Sciatic nerve (tissue), 2 donors: Measurements from ENCODE around the gene NCMAP. TPM values are rescaled to one million over a fixed set of nuclear protein-coding genes. Genes with fewer than 3 reads are reported as not detected.
"Not testable (repeated sequence)": the region's sequence is repeated elsewhere in the genome, so short reads cannot be mapped to it uniquely, and the experiment has no call there.

Experiments used
- ATAC-seq: fragments of 200-7000 bp; cut with Tn5 transposase; one replicate; pipeline ENCODE4 v1.9.1; 2020; ENCODE audit warnings: mild to moderate bottlenecking, moderate library complexity
- DNase-seq: peaks from one replicate; pipeline ENCODE4 v3.0.0-alpha.2; 2020; ENCODE audit warnings: low spot score
- intact Hi-C: fragments of 100-400 bp; cut with DNase I; formaldehyde crosslinking; loops from one replicate; pipeline ENCODE4 v1.14.2; 2022
- total RNA-seq: library from RNA; stranded (reverse); fragmentation: NEBNext Ultra II Directional; extraction: Animal tissue kit (Norgen Biotek cat#: 25700); gene quantifications from one replicate; pipeline ENCODE4 v1.2.1, GENCODE V29; 2021
- donor health status: DM: no; HTN: no; CAD: no.
- donor health status: DM: no; HTN: no; CAD: no.

Gene NCMAP
- 226 TPM for total RNA-seq

- ATAC-seq (no peak), DNase-seq (peak; percentile 63)
- intact Hi-C loops: no loop called here
Measured at GRCh38 chr1:24555591-24556413, at the start of gene NCMAP. TSS of gene NCMAP (plus strand) at chr1:24556087. CDS start at chr1:24595431, 39,344 bp downstream.

DNA sequence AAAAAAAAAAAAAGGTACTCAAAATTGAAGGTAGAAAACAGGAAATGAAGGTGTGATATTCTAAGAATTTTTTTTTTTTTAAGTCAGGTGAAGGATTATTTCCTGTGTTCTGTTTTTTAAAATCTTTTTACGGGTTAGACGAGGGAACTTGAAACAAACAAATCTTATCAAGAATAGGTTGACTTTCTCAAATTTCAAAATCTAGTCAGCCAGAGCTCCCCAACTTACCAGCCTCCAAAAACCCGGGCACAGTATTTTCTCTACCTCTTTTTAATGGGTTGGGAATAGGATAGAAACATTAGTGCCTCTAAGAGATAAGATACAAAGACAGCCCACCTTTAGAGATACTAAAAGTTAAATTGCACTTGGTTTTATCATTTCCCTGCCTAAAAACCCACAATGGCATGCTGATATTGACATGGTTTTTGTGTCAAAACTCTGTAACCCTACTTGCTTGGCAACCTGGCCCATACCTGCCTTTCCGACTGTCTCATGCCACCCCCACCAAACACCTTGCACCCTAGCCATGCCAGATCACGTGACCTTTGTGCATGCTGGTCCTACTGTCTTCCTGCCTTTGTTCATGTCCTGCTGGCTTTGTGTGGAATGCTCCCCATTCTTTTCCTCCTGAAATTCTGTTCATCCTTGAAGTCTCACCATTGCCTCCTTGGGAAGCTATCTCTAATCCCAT, 49.1 kb upstream of the NCMAP start:
- DNase-seq (no peak), ATAC-seq (no peak)
- intact Hi-C loops: no loop called here

DNA sequence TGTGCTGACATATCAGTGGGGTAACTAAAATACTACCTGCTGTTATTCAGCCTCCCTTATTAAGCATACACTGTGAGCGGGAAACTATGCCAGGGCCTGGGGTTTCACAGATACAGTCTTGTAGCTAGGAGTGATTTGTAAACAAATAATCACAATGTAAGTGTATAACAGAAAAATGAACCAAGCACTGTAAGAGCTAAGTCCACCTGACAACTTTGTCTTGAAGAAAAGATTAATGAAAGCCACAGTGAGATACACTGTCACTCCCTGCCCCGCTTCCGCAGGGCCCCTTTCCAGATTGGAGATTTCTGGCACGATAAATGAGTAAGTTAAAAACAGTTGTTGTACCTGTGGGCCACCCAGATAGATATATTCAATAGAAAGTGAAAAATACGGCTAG, 48.5 kb upstream of the NCMAP start:
- intact Hi-C loops: no loop called here
- no peak for ATAC-seq
- no peak for DNase-seq

GRCh38 chr1:24508911-24509310, 47.0 kb upstream of the NCMAP start:
- DNase-seq: no peak
- intact Hi-C loops: no loop called here
- ATAC-seq: no peak

DNA sequence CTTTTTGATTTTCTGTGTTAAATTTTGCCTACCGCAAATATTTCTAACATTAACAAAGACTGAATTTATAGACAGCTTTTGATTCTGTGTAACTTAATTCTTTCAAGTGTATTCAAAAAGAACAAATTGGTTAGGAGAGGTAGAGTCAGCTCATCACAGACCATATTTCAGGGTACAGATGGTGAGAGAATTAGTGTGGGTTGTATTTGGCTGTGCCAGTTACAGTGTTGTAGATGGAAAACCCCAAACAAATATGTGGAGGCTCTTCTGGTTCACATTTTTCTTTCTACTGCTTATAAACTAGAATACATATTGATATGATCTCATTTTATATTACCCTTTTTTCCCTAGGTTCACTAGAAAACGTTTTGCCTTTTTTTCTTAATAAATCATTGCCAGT, 42.2 kb upstream of the NCMAP start:
- no peak for ATAC-seq
- intact Hi-C loops: no loop called here
- DNase-seq: no peak

- intact Hi-C loops: no loop called here
- ATAC-seq: no peak
- DNase-seq: no peak
Measured at GRCh38 chr1:24514946-24515345, 40.9 kb upstream of the NCMAP start.

- DNase-seq, intact Hi-C loops, ATAC-seq: not testable (repeated sequence)
Measured at GRCh38 chr1:24515671-24516209, 40.1 kb upstream of the NCMAP start.

GRCh38 chr1:24516506-24516905, 39.4 kb upstream of the NCMAP start:
- DNase-seq: no peak
- ATAC-seq: no peak
- intact Hi-C loops: no loop called here

- no peak for ATAC-seq
- intact Hi-C loops: no loop called here
- DNase-seq: no peak
Measured at GRCh38 chr1:24517898-24518297, 38.0 kb upstream of the NCMAP start.

- intact Hi-C loops, ATAC-seq, DNase-seq: not testable (repeated sequence)
Measured at GRCh38 chr1:24520282-24520681, 35.6 kb upstream of the NCMAP start.

DNA sequence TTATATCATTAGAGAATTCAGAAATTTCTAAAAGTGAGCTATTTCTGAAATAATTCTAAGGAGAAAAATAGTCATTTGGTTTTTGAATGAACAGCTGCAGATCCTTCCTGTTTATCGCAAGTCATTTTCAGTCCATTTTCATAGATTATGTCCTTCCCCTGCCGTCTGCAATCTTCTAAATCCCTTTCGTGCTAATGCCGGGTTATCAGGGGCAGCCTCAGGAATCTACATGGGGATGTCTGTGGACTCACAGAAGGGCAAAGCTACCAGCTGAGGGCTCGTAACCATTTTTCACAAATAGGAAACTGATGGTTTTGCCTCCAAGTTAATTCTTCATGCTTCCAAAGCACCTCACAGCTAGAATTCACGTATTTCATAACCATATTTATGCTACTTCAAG, 30.3 kb upstream of the NCMAP start:
- intact Hi-C loops: no loop called here
- no peak for DNase-seq
- no peak for ATAC-seq

DNA sequence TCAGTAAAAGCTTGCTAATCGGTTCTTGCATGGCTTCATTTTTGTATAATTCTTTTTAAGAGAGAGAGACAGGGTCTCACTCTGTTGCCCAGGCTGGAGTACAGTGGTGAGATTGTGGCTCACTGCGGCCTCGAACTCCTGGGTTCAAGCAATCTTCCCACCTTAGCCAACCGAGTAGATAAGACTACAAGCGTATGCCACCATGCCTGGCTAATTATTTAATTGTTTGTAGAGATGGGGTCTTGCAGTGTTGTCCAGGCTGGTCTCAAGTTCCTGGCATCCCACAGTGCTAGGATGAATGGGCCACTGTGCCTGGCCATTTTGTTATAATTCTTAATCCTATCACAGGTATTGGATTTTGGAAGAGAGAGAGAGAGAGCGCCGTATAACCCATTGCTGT, 29.8 kb upstream of the NCMAP start:
- ATAC-seq (no peak), DNase-seq (no peak)
- intact Hi-C loops: no loop called here

GRCh38 chr1:24526940-24527542, 28.8 kb upstream of the NCMAP start:
- no peak for ATAC-seq
- no peak for DNase-seq
- intact Hi-C loops: no loop called here

DNA sequence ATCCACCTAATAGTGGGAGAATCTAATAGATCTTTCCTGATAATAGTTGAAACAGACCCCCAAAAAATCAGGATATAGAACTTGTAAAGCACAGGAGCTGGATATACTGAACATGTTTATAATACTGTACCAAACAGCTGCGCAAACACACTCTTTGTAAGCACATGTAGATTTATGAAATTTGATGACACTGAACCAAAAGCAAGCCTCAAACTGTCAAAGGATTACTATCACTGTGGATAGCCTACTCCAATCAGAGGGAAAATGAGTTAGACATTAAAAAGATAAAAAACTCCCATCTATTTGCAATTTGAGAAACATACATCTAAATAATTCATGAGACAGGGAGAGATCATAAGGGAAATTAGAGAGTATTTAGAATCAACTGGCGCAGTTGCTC, 27.1 kb upstream of the NCMAP start:
- intact Hi-C loops: no loop called here
- DNase-seq (no peak), ATAC-seq (no peak)

DNA sequence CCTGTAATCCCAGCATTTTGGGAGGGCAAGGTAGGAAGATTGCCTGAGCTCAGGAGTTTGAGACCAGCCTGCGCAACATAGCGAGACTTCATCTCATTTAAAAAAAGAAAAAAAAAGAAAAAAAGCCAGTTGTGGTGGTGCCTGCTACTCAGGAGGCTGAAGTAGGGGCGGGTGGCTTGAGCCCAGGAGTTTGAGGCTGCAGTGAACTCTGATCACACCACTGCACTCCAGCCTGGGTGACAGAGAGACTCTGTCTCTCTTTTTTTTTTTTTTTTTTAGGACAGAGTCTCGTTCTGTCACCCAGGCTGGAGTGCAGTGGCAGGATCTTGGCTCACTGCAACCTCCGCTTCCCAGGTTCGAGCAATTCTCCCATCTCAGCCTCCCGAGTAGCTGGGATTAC, 26.6 kb upstream of the NCMAP start:
- DNase-seq, ATAC-seq, intact Hi-C loops: not testable (repeated sequence)

GRCh38 chr1:24535021-24535424, 20.9 kb upstream of the NCMAP start:
- ATAC-seq: no peak
- no peak for DNase-seq
- intact Hi-C loops: no loop called here

DNA sequence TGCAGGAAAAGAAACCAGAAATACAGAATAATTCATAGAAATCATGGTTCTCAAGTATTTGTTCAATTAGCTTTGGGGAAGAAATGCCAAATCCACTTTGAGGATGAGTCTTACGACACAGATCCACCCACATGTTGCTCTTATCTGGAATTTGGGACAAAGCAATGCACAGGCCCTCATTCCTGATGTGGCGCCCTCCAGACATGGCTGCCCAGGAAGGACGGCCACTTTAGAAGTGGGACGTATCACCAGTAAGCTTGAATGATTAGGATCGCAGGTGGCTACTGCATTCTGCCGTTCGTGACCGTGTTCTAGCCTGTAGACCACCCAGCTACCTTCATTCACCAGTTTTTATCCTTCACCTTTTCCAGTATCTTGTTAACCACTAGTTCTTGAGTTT, 20.1 kb upstream of the NCMAP start:
- intact Hi-C loops: no loop called here
- DNase-seq: no peak
- ATAC-seq: no peak

- intact Hi-C loops: no loop called here
- DNase-seq (no peak), ATAC-seq (peak; percentile 59)
Measured at GRCh38 chr1:24536391-24536840, 19.5 kb upstream of the NCMAP start.

DNA sequence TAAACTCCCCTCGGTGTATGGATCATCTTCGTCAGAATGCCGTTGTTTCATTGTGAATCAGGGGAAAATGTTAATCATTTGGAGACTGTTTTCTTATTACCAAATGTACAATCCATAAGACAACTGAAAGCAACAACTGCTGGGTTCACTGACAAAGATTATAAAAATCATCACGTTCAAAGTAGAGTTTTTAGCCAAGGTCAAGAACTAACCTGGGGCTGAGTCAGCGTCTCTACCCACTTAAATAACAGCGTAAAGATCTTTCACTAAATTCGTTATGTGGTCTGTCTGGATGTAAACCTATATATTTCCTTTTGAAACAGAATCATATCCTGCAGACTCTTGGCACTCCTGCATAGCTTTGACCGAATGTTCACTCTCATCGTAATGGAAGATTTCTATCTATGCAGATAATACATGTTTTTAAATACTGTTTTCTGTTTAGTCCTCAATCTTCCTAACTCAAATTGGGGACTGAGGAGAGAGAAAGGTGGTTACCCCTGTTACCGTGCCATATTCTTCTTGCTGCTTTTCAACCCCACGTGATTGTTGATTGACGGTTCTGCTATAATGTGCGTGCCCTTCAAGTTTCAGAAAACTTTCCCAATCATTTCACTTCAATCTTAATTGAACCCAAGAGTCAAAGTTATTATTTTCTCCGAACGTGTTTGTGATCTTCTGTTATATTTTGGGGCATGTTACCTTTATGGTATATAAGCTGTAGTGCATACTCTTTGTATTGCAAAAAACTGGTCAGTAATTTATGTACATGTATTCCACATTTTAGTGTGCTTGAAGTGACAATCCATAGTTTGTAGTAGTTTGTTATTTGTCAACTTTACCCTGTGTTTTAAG, 15.6 kb upstream of the NCMAP start:
- intact Hi-C loops: no loop called here
- no peak for DNase-seq
- no peak for ATAC-seq
